Heart left ventricle (tissue), 13 donors: ENCODE results near the gene DNAH12.

ENCODE experiments used
- CTCF ChIP-seq, 12 donors: fragments of 200-600 bp; sonication (generic) in 4 of 12; IDR thresholded peaks; one replicate each; pipeline versions ENCODE4 v1.5.0 to v1.8.0; 2018 to 2022; ENCODE audit warnings: antibody characterized with exemption in 12 of 12, mild to moderate bottlenecking in 5 of 12
- POLR2A ChIP-seq, 2 donors: fragments of 450-650 bp; IDR thresholded peaks; one replicate each; pipeline ENCODE4 v1.6.1; 2017; ENCODE audit warnings: antibody characterized with exemption in 2 of 2, mild to moderate bottlenecking in 2 of 2, moderate library complexity in 2 of 2
- donor health status: ischemic (EF 13 %, LVEDD 7.1; RV severe dilation, severe dysfunction).
- donor health status: DM: no; HTN: yes; CAD: no.
- donor health status: DM: no; HTN: no; CAD: no.
- donor health status: ischemic (EF 25% LVEDD 6.9; RV normal size, moderate dysfunction).
- donor health status: ischemic (EF 25% LVEDD 5.7; RV mildly dilated, moderate dysfunction).
- donor health status: ischemic (EF 35%, LVEDD 5.7; RV mildly dilated, moderate dysfunction).
- donor health status: nonischemic (EF 11% LVEDD 7.7; RV severe dilation, severe dysfunction).
- donor health status: DM: yes; HTN: yes; CAD: no.
- donor health status: PGD.
- donor health status: ischemic (EF 29% LVEDD 5.4; RV normal size, mild dysfunction).
- donor health status: nonischemic (EF 23%, LVEDD 6.1; RV moderate dilation, normal function).

DNA sequence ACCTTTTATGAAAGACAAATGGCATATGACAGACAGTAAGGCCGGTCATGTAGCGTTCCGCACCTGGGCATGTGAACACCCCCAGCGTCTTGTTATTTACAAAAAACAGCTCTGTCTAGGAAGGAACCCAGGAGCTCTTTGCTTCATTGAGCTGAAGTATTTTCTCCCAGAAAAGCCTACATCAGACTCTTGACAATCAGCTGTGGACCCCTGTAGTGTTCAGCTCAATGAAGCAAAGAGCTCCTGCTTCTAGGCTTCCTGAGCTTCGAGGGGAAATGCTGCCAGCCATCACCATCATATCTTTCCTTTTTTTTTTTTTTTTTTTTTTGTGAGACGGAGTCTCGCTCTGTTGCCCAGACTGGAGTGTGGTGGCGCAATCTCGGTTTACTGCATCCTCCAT, 255.7 kb downstream of the DNAH12 start:
- TF ChIP-seq POLR2A (IDR thresholded peaks at IDR 0.05) = no peak
- TF ChIP-seq CTCF (IDR thresholded peaks at IDR 0.05) = no peak
